ENCODE measurements around the gene FKBP9.

DNA sequence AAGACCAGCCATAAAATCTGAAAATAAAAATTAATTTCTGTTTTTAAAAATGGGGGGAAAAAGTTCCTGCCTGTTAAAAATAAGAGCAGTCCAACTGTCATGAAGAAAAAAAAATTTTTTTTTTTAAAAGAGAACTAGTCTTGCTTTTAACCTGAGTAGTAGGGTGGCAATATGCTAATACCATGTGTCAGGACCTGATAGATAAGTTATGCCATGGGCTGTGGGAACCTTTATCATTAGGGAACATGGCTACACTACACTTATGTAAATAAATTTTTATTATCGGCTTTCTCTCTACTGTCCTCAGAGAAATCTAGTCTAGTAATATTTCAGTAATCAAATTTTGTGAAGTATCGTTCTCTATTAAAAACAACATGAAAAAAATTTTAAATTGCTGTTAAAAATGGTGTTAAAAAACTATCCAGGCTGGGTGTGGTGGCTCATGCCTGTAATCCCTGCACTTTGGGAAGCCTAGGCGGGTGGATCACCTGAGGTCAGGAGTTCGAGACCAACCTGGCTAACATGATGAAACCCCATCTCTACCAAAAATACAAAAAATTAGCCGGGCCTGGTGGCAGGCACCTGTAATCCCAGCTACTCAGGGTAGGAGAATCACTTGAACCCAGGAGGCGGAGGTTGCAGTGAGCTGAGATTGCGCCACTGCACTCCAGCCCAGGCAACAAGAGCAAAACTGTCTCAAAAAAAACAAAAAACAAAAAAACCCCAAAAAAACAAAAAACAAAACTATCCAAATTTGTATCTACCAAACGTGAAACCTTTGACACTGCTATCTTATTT, 84.6 kb downstream of the FKBP9 start:
- no peak for TF ChIP-seq EZH2 (IDR thresholded peaks at IDR 0.05)
- no peak for TF ChIP-seq POLR2AphosphoS5 (IDR thresholded peaks at IDR 0.05; ENCODE audit: borderline replicate concordance, low read depth, low read length)
